C4-2B (cell line): ENCODE data around the gene PIR.

Experiments used
- H3K27ac ChIP-seq: fragments of 450-650 bp; 2 replicates; pipeline ENCODE4 v1.5.1; 2017
- ZFX ChIP-seq: fragments of 450-650 bp; IDR thresholded peaks from 2 replicates; pipeline ENCODE4 v1.6.1; 2017
- TF ChIP-seq, protein P1 (sequence below): fragments of 450-650 bp; conservative IDR thresholded peaks from 2 replicates; pipeline ENCODE4 v1.5.1; 2017; ENCODE audit warnings: mild to moderate bottlenecking

The PIR gene

DNA sequence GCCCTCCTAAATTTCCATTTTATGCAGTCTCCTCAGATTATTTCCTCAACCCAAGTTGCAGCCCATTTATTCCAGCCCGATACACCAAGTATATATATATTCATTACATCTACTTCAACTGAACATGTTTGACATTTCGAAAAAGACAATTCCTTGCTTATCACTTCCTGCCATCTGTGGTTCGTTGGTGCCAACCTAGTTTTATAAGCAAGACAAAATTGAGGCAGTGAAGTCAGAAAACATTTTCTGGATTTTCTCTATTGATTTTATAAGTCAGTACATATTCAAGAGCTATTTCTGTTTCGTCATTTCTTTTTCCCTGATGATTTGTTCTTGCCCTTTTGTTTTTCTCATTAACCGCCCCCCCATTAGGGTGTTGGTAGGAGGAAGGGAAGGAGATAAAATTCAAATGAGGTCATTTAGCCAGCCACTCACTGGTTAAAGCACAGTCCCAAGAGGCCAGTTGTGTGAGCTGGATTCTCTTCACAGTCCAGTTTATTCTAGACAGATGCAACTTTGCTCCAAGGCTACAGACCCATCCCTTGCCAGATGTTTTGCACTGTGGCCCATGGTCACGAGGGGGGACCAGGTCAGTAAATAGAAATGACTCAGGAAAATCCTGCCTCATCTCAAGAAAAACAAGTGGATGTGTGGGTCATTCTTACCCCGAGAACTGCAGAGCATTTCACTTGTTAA is 88.6 kb downstream of the PIR start:
- TF ChIP-seq ZFX, result no peak
- TF ChIP-seq, protein P1, sequence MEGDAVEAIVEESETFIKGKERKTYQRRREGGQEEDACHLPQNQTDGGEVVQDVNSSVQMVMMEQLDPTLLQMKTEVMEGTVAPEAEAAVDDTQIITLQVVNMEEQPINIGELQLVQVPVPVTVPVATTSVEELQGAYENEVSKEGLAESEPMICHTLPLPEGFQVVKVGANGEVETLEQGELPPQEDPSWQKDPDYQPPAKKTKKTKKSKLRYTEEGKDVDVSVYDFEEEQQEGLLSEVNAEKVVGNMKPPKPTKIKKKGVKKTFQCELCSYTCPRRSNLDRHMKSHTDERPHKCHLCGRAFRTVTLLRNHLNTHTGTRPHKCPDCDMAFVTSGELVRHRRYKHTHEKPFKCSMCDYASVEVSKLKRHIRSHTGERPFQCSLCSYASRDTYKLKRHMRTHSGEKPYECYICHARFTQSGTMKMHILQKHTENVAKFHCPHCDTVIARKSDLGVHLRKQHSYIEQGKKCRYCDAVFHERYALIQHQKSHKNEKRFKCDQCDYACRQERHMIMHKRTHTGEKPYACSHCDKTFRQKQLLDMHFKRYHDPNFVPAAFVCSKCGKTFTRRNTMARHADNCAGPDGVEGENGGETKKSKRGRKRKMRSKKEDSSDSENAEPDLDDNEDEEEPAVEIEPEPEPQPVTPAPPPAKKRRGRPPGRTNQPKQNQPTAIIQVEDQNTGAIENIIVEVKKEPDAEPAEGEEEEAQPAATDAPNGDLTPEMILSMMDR, result no peak
- no peak overlapping the region for H3K27ac ChIP-seq

DNA sequence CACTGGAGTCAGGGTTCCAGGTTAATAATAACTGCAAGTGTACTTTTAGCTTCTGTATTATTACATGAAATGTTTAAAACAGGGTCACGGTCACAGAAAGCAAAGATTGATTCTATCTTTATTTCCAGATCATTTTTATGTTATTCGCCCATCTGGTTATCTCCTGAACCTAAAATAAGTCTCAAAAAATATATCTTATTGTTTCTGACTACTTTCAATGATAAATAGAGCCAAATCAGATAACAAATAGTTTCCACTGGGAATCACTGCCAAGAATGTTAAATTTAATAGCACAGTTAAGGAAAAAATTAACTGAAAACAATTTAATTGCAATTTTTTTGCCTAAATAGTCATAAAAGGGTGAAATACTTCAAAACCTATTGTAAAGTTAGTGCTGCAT is 91.8 kb downstream of the PIR start:
- no peak overlapping the region for H3K27ac ChIP-seq
- no peak for TF ChIP-seq ZFX
- TF ChIP-seq, protein P1, result no peak

DNA sequence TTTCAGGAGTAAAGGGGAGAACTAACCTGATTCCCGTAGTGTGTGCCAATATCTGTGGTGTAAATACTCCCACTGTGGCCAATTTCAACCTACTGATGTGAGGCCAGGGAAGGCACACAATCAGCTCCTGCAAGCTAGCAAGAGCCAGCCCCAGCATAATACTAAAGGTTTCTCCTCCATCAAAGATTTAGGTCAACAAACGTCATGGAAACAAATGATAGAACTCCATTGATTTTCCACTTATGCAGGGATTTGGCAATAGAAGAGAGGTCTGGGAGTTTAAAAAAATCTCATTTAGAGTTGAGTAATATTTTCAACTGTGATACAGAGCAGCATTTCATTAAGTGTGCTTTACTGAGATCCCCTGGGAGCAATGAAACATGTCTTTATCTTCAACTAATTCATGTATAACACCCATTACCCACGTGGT is 93.2 kb downstream of the PIR start:
- TF ChIP-seq, protein P1, result no peak
- TF ChIP-seq ZFX, result no peak
- no peak overlapping the region for H3K27ac ChIP-seq

DNA sequence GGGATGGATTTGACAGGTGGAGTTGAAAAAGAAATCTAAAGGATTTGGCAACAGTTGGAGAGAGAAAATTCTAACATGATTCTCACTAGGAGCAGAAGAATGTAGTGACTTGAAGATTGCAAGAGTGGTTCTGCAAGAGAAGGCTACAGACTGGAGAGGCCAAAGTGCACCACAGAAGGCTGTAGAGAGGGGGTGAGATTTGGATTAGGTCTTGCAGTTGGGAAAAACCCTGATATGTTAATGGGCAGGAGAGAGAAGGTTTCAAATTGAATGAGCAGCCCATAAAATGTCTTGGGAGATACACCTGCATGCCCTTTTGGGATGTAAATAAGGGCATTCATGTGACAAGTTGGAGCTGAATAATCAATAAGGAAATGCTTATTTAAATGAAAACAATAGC is 94.3 kb downstream of the PIR start:
- no peak overlapping the region for H3K27ac ChIP-seq
- no peak for TF ChIP-seq ZFX
- TF ChIP-seq, protein P1, result no peak

DNA sequence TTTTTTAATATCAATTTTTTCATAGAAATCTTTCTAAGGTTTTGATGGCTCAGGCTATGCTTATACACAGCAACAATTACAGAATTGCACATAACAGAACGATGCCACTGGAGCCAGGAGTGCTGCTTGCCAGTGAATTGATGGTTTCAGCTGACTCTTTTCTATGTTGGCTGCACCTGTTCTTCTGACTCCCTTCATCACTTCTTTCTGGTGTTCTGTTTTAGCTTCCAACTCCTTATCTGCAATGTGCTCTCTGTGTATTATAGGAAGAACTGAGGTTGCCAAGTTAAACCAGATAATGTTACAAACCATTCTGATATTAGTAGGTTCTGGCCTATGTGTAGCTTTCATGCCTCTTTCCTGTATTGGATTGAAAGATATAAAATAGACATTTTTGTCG is 97.3 kb downstream of the PIR start:
- no peak overlapping the region for H3K27ac ChIP-seq
- TF ChIP-seq, protein P1, result no peak
- TF ChIP-seq ZFX, result no peak

DNA sequence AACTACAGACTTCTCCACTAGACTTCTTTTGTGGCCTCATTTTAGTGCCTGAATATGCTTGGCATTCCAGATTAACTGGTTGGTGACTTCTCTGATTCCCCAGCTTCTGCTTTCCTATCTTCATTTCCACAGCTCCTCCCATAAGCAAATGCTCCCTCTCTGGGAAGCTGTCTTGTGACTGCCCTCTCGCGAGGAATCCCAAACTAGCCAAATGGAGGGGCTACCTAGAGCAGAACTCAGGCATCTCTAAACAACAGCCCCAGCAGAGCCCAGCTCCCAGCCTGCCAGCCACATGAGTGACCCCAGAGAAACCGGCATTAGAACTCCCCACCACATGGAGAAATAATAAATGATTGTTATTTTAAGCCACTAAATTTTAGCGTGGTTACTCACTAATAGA is 101.3 kb downstream of the PIR start:
- H3K27ac ChIP-seq, result no peak overlapping the region
- TF ChIP-seq ZFX, result no peak
- TF ChIP-seq, protein P1, result no peak

DNA sequence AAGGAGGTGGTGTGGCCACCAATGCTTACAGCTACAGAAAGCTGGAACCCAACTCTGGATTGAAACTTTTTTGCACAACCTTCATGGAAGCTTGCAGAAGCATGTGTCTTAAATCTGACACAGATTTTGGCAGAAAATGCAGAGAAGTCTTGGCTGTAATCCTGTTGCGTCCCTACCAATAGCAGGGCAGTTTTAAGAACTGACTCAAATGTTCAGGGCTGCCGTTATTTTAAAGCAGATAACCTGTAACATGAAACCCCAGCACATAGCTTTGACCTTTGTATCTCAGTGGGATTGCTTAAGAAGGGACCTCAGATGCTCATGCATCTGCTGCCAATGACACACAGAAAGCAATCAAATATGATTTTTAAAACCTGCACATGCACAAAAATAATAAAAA is 108.8 kb downstream of the PIR start, which contains the start of gene VEGFD:
Gene VEGFD, minus strand, starts transcription at position 110 of the 400 bp plus-strand sequence. CDS start 467 bp downstream, outside the sequence.
- H3K27ac ChIP-seq, result no peak within 1 kb of the TSS
- TF ChIP-seq ZFX, result no peak
- TF ChIP-seq, protein P1, result no peak
